Muscle of leg (tissue), 11 donors: ENCODE results near the gene KANSL2. TPM values are rescaled to one million over a fixed set of nuclear protein-coding genes. Genes with fewer than 3 reads are reported as not detected.
"Not testable (repeated sequence)": the region's sequence is repeated elsewhere in the genome, so short reads cannot be mapped to it uniquely, and the experiment has no call there.

Source experiments
- DNase-seq: peaks from one replicate; pipeline ENCODE4 v3.0.0; 2013
- H3K27ac ChIP-seq: one replicate; pipeline ENCODE4 v1.5.1; 2013; ENCODE audit warnings: mild to moderate bottlenecking, low read length, control low read depth
- H3K27me3 ChIP-seq: one replicate; pipeline ENCODE4 v1.6.1; 2013; ENCODE audit warnings: low read length; ENCODE audit not compliant: control insufficient read depth, insufficient read depth
- H3K36me3 ChIP-seq: one replicate; pipeline ENCODE4 v1.6.1; 2013; ENCODE audit warnings: low read length; ENCODE audit not compliant: control insufficient read depth, insufficient read depth
- H3K4me1 ChIP-seq: one replicate; pipeline ENCODE4 v1.6.1; 2013; ENCODE audit warnings: low read length; ENCODE audit not compliant: control insufficient read depth, insufficient read depth
- H3K4me3 ChIP-seq: one replicate; pipeline ENCODE4 v1.5.1; 2013; ENCODE audit warnings: low read length, control low read depth
- H3K9me3 ChIP-seq: replicated peaks from 2 replicates; pipeline ENCODE4 v1.6.1; 2013; ENCODE audit warnings: low read depth, low read length; ENCODE audit not compliant: control insufficient read depth
- WGBS: methylation state at CpG from one replicate; pipeline ENCODE4 v1.1.5; 2013; ENCODE audit warnings: missing lambda C conversion rate; ENCODE audit not compliant: insufficient coverage; 5-methylcytosine and 5-hydroxymethylcytosine counted together
- polyA plus RNA-seq, 8 donors: library from polyadenylated mRNA; unstranded; fragments of 120-200 nt; gene quantifications; one replicate each; pipeline versions ENCODE4 v1.2.1 to v1.2.3, GENCODE V29; 2013; ENCODE audit warnings: inconsistent platforms in 1 of 8, low replicate concordance in 1 of 8; ENCODE audit not compliant: insufficient read length in 8 of 8, insufficient read depth in 1 of 8
- total RNA-seq: library from RNA; stranded (reverse); fragments of 120-200 nt; gene quantifications from one replicate; pipeline ENCODE4 v1.2.4, GENCODE V29; 2013

Gene KANSL2
- total and polyA plus RNA-seq, 9 donors = 26.1 to 36.6 (median 30.5) TPM

- Histone ChIP-seq H3K27ac (no peak overlapping the region), H3K36me3 (peaks cover 49% of the 10 kb centered on the region)
These were observed 22.2 kb downstream of the KANSL2 start for GRCh38 chr12:48659863-48660262.

DNA sequence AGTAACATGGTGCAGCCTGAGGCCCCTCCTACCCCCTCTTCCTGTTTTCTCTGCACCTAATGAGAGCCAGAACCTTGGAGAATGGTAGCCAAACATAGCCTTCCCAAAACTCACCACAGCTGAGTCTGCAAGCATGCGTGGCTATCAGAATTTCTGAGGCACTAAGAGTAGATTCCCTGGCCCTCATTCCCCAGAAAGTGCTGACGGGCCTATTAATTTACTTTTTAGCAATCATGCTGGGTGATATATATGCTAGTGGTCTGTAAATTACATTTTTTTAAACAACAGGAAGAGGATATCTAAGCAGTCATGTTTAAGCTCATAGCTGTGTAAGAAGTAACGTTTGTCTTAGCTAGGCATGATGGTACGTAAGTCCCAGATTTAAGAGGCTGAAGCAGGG is 30.4 kb downstream of the KANSL2 start:
- no CpG with 5 or more reads among the region's 4 CpGs for WGBS
- H3K27ac ChIP-seq = no peak overlapping the region
- H3K36me3 ChIP-seq = peaks cover 35% of the 10 kb centered on the region
- no peaks in the 10 kb centered on the region for H3K9me3 ChIP-seq
- no peaks in the 10 kb centered on the region for H3K4me1 ChIP-seq
- DNase-seq = no peak
- no peak overlapping the region for H3K4me3 ChIP-seq
- H3K27me3 ChIP-seq = no peaks in the 10 kb centered on the region

More at GRCh38 chr12:48659863-48660262, 22.2 kb downstream of the KANSL2 start:
- Histone ChIP-seq H3K9me3 (no peaks in the 10 kb centered on the region), H3K4me1 (no peaks in the 10 kb centered on the region), H3K27me3 (no peaks in the 10 kb centered on the region), H3K4me3 (no peak overlapping the region)
- WGBS = no CpG with 5 or more reads among the region's 4 CpGs
- DNase-seq = no peak

GRCh38 chr12:48645354-48645753 is 36.7 kb downstream of the KANSL2 start:
- H3K36me3 ChIP-seq = not testable (repeated sequence)
- no CpG with 5 or more reads among the region's 8 CpGs for WGBS

GRCh38 chr12:48643011-48643410 is 39.0 kb downstream of the KANSL2 start:
- peaks cover 2% of the 10 kb centered on the region for H3K36me3 ChIP-seq
- no CpG with 5 or more reads among the region's 2 CpGs for WGBS
- H3K4me3 ChIP-seq = no peak overlapping the region
- H3K27me3 ChIP-seq = no peaks in the 10 kb centered on the region
- H3K9me3 ChIP-seq = peaks cover 8% of the 10 kb centered on the region
- no peak for DNase-seq
- no peak overlapping the region for H3K27ac ChIP-seq
- no peaks in the 10 kb centered on the region for H3K4me1 ChIP-seq

More at GRCh38 chr12:48645354-48645753, 36.7 kb downstream of the KANSL2 start:
- not testable (repeated sequence) for DNase-seq, H3K4me1 ChIP-seq, H3K9me3 ChIP-seq, H3K4me3 ChIP-seq, H3K27me3 ChIP-seq, H3K27ac ChIP-seq

GRCh38 chr12:48641752-48642555 is 40.1 kb downstream of the KANSL2 start:
- H3K27ac ChIP-seq, H3K36me3 ChIP-seq, H3K4me3 ChIP-seq, H3K27me3 ChIP-seq, DNase-seq, H3K9me3 ChIP-seq, H3K4me1 ChIP-seq: not testable (repeated sequence)
- WGBS = 97% methylated on average over 47 of the region's 54 CpGs

DNA sequence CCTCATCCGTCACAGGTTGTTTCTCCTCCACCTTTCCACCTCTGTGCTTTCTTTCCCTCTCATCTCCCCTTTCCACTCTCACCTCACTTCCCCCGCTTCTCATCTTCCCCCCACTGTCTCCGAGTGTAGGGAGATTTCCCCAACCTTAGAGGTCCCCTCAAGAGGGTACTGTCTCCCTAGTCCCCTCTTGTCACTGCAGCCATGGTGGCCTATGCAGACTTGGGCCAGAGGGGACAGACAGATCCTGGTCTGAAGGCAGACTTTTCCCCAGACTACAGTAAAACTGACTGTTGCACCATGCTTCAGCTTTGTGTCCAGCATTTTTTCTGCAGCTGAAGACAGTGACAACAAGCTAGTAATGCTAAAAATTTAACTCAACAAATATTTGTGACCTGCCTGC is 41.2 kb downstream of the KANSL2 start:
- peaks cover 8% of the 10 kb centered on the region for H3K9me3 ChIP-seq
- H3K4me3 ChIP-seq = no peak overlapping the region
- H3K27me3 ChIP-seq = no peaks in the 10 kb centered on the region
- no peaks in the 10 kb centered on the region for H3K4me1 ChIP-seq
- no peak for DNase-seq
- no peak overlapping the region for H3K27ac ChIP-seq
- no peaks in the 10 kb centered on the region for H3K36me3 ChIP-seq
- WGBS = 78% methylated on average over 3 of the region's 3 CpGs

DNA sequence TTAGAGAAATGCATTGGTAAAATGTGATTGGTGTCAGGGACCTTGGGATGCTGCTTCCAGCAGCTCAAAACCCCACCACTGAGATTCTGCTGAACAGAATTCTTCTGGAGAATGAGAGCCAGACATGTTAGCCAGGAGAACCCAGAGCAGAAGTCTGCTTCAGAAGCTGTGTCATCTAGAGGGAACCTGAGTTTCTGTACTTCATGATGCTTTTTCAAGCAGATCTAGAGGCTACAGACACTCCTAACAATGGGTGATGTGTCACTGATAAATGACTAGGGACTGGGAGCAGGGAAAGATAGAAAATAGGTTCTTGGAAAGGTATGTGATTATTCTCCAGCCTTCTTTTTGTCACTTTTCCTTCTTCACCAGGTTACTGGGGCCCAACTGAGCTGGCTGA is 41.6 kb downstream of the KANSL2 start:
- peaks cover 8% of the 10 kb centered on the region for H3K9me3 ChIP-seq
- no peaks in the 10 kb centered on the region for H3K27me3 ChIP-seq
- no peak overlapping the region for H3K27ac ChIP-seq
- H3K4me1 ChIP-seq = no peaks in the 10 kb centered on the region
- H3K36me3 ChIP-seq = no peaks in the 10 kb centered on the region
- no peak overlapping the region for H3K4me3 ChIP-seq
- no peak for DNase-seq

DNA sequence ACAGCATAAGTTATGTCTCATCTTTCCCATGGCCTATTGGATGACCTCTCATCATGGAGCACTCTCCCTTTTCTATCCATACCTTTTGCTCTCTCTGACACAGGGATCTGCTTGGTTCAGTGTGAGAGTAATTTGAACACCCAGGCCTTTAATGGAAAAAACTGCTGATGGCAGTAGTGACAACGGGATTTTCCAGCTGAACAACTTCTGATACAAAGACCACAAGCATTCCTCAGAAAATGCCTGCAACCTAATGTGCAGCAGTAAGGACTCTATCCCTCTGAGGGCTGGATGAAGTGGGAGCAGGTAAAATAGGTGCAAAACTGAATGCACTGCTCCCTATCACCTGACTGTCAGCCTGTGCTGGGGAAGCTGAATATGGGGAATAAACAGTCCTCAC is 51.0 kb downstream of the KANSL2 start:
- 40% methylated on average over 1 of the region's 1 CpG for WGBS
- no peaks in the 10 kb centered on the region for H3K9me3 ChIP-seq

GRCh38 chr12:48630346-48630745 is 51.7 kb downstream of the KANSL2 start:
- Histone ChIP-seq H3K9me3 (no peaks in the 10 kb centered on the region), H3K27me3 (peaks cover 7% of the 10 kb centered on the region), H3K27ac (no peak overlapping the region), H3K4me3 (no peak overlapping the region), H3K4me1 (no peaks in the 10 kb centered on the region), H3K36me3 (no peaks in the 10 kb centered on the region)
- DNase-seq = no peak

More for the DNA sequence above, 51.0 kb downstream of the KANSL2 start:
- Histone ChIP-seq H3K27me3 (peaks cover 7% of the 10 kb centered on the region), H3K36me3 (no peaks in the 10 kb centered on the region), H3K4me1 (no peaks in the 10 kb centered on the region), H3K27ac (no peak overlapping the region), H3K4me3 (no peak overlapping the region)
- no peak for DNase-seq

- 100% methylated on average over 2 of the region's 3 CpGs for WGBS
- Histone ChIP-seq H3K4me1 (no peaks in the 10 kb centered on the region), H3K9me3 (no peaks in the 10 kb centered on the region), H3K27me3 (peaks cover 7% of the 10 kb centered on the region), H3K4me3 (no peak overlapping the region), H3K36me3 (no peaks in the 10 kb centered on the region), H3K27ac (no peak overlapping the region)
- DNase-seq = no peak
These were observed 52.5 kb downstream of the KANSL2 start for GRCh38 chr12:48629541-48629940.

- peaks cover 7% of the 10 kb centered on the region for H3K27me3 ChIP-seq
- no peaks in the 10 kb centered on the region for H3K9me3 ChIP-seq
- H3K4me3 ChIP-seq = no peak overlapping the region
- H3K4me1 ChIP-seq = no peaks in the 10 kb centered on the region
- H3K27ac ChIP-seq = no peak overlapping the region
- no CpG with 5 or more reads among the region's 4 CpGs for WGBS
- no peak for DNase-seq
- no peaks in the 10 kb centered on the region for H3K36me3 ChIP-seq
These were observed 54.5 kb downstream of the KANSL2 start for GRCh38 chr12:48627556-48627955.
